WERI-Rb-1 (cell line): ENCODE results near the gene DYNLRB1.
A peak's percentile ranks its signal among the peaks of the same experiment; 100 is the strongest.

ENCODE experiments used
- DNase-seq: peaks from one replicate; pipeline ENCODE4 v3.0.0-alpha.2; 2020
- H3K27ac ChIP-seq: fragments of 250-450 bp; sonication (Bioruptor Pico); 2 replicates; pipeline ENCODE4 v1.5.1; 2020; ENCODE audit warnings: mild to moderate bottlenecking, moderate library complexity
- H3K27me3 ChIP-seq: fragments of 250-450 bp; sonication (Bioruptor Pico); 2 replicates; pipeline ENCODE4 v1.5.1; 2021; ENCODE audit warnings: mild to moderate bottlenecking, low read depth, moderate library complexity; ENCODE audit not compliant: insufficient read depth, severe bottlenecking
- H3K36me3 ChIP-seq: fragments of 250-450 bp; sonication (Bioruptor Pico); 2 replicates; pipeline ENCODE4 v1.5.1; 2020; ENCODE audit warnings: mild to moderate bottlenecking, moderate library complexity
- H3K4me3 ChIP-seq: 2 replicates; pipeline ENCODE4 v1.5.1; 2011; ENCODE audit warnings: low read depth, mild to moderate bottlenecking, control low read depth, low read length
- H3K9me3 ChIP-seq: fragments of 250-450 bp; sonication (Bioruptor Pico); 2 replicates; pipeline ENCODE4 v1.5.1; 2021; ENCODE audit warnings: mild to moderate bottlenecking, moderate library complexity; ENCODE audit not compliant: severe bottlenecking
- TF ChIP-seq, protein P1 (sequence below): IDR thresholded peaks from 2 replicates; pipeline ENCODE4 v1.5.1; 2011; ENCODE audit warnings: low read depth, mild to moderate bottlenecking, control low read depth, inconsistent platforms, low read length

DYNLRB1 gene

DNA sequence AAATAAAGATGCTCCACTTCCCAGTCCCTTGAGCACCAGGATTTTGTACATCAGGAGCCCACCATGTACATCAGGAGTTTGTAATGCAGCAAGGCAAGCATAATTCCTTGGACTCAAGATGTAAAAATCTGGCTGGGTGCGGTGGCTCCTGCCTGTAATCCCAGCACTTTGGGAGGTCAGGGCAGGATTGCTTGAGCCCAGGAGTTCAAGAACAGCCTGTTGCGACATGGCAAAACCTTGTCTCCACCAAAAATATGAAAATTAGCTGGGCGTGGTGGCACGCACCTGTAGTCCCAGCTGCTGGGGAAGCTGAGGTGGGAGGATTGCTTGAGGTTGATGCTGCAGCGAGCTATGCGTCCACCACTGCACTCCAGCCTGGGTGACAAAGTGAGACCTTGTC is 26.2 kb downstream of the DYNLRB1 start:
- H3K9me3 ChIP-seq, result no peaks in the 10 kb centered on the region
- H3K4me3 ChIP-seq, result no peak overlapping the region
- H3K27ac ChIP-seq, result no peak overlapping the region
- TF ChIP-seq, protein P1, sequence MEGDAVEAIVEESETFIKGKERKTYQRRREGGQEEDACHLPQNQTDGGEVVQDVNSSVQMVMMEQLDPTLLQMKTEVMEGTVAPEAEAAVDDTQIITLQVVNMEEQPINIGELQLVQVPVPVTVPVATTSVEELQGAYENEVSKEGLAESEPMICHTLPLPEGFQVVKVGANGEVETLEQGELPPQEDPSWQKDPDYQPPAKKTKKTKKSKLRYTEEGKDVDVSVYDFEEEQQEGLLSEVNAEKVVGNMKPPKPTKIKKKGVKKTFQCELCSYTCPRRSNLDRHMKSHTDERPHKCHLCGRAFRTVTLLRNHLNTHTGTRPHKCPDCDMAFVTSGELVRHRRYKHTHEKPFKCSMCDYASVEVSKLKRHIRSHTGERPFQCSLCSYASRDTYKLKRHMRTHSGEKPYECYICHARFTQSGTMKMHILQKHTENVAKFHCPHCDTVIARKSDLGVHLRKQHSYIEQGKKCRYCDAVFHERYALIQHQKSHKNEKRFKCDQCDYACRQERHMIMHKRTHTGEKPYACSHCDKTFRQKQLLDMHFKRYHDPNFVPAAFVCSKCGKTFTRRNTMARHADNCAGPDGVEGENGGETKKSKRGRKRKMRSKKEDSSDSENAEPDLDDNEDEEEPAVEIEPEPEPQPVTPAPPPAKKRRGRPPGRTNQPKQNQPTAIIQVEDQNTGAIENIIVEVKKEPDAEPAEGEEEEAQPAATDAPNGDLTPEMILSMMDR, result no peak
- H3K36me3 ChIP-seq, result peaks cover 34% of the 10 kb centered on the region
- no peak for DNase-seq
- no peaks in the 10 kb centered on the region for H3K27me3 ChIP-seq

DNA sequence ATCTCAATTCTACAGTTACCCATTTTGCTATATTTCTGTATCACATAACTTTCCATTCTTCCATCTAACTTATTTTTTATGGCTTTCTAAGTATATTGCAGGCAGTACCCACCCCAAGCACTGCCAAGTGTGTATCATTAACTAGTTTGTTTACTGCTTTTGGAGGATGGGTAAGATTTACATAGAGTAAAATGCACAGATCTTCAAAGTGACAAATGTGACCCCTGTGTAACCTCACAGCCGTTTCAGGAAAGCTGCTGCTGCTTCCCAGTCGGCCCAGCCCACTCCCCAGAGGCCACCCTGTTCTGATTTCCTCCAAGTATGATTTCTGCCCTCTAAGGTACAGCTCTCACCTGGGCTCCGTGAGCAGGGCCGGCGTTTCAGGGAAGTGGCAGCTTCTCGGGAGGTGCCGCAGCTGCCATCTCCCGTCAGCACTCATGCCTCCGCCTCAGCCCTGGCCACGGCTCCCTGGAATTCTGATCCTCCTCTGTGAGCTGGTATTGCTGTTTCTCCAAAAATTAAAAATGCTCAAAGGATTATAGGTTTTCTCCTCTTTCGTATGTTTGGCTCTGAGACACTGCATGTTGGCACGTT is 27.3 kb downstream of the DYNLRB1 start:
- TF ChIP-seq, protein P1, result no peak
- no peak overlapping the region for H3K27ac ChIP-seq
- no peak overlapping the region for H3K4me3 ChIP-seq
- peaks cover 31% of the 10 kb centered on the region for H3K36me3 ChIP-seq
- H3K27me3 ChIP-seq, result no peaks in the 10 kb centered on the region
- H3K9me3 ChIP-seq, result no peaks in the 10 kb centered on the region
- DNase-seq, result no peak

DNA sequence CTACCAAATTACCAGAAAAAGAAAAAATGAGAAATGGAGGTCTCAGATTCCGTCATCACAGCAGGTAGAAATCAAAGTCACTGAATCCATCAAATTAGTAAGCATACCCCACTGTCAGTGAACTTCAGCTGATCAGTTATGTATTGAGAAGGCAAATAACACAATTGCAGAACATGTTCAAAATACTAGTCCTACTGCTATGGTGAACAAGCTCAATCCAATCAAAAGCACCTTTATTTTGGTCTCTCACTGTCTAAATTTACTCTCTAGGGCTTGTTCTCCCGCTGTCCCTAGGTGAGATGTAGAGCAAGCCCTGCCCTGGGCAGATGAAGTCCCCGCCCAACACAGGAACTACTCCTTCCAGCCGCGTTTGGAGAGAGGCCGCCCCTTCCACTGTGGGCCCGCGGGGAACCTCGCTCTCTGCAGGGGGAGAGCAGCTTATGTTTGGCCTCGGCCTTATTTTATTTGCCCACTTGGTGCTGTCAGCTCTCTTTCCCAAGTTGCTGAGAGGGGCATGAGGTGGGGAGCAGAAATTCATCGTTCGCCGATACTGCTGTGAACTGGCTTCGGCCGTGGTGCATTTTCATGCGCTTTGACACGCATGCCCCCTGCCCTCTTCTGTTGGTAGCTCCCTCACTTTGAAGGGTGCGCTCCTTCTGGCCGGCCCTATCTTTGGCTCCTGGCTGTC is 28.0 kb downstream of the DYNLRB1 start:
- Histone ChIP-seq H3K27ac (no peak overlapping the region), H3K36me3 (peaks cover 26% of the 10 kb centered on the region), H3K27me3 (no peaks in the 10 kb centered on the region), H3K9me3 (no peaks in the 10 kb centered on the region), H3K4me3 (no peak overlapping the region)
- TF ChIP-seq, protein P1, result no peak
- no peak for DNase-seq

DNA sequence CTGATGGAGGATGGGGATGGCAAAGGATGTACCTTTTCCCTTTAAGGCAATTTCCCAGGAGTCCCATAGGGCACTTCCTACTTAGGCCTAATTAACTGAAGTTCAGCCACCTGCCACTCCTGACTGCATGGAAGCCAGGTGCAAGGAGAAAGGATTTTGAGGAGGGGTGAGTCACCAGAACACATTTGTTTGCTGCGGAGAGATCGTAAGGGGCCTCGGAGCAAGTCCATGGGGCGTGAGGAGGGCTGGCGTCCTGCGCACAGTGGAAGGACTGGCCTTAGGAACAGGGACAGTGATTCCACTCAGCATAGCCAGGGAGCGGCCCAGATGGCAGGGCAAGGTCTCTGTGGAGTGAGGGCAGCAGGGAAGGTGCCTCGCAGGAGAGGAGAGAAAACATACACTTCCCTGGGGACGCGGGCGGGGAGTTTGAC is 30.5 kb downstream of the DYNLRB1 start:
- Histone ChIP-seq H3K27ac (peak overlapping the region; percentile 72), H3K36me3 (peaks cover 1% of the 10 kb centered on the region; the same call in 1 of the 2 replicates), H3K4me3 (peak overlapping the region; percentile 43), H3K9me3 (no peaks in the 10 kb centered on the region), H3K27me3 (no peaks in the 10 kb centered on the region)
- peak; percentile 62 for DNase-seq
- TF ChIP-seq, protein P1, result no peak

DNA sequence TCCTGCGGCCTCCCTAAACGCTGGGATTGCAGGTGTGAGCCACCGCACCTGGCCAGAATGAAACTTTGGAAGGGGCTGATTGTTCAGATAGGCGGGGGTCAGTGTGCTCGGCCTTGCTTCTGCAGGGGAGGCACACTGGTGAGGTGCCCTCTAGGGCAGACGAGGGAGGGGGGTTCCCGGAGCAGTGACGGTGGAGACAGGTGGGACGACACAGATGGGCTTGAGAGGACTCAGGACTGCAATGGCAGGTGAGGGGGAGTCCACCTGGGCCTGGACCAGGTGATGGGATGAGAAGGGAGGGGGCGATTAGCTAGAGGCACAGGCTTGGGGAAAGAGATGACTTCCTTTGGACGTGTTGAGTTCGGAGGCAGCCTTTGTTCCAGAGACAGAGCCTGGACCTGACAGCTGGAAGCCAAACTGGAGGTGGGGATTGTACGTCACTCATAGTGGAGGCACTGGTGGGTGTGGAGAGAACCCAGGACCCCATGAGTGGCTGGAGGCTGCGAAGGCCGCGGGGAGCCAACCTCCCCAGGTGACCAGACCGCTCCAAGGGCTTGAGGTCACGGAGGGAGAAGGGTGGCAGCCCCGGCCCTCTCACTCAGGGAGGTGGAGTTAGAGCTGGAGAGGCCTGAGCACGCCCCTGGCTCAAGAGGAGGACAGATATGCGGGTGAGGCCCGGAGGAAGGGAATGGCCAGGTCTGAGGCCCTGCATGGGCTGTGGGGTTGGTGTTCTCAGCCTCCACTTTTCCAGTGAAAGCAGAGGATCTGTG is 31.8 kb downstream of the DYNLRB1 start:
- no peak overlapping the region for H3K4me3 ChIP-seq
- no peaks in the 10 kb centered on the region for H3K27me3 ChIP-seq
- DNase-seq, result no peak
- H3K27ac ChIP-seq, result no peak overlapping the region
- H3K9me3 ChIP-seq, result no peaks in the 10 kb centered on the region
- H3K36me3 ChIP-seq, result no peaks in the 10 kb centered on the region
- TF ChIP-seq, protein P1, result no peak
